Brain microvascular endothelial cell (primary cell): ENCODE measurements around the gene MPPE1.

Source experiments
- DNase-seq: peaks from one replicate; pipeline ENCODE4 v3.0.0-alpha.2; 2020
- H3K27ac ChIP-seq: fragments of 250-450 bp; sonication (Bioruptor Pico); 2 replicates; pipeline ENCODE4 v1.5.1; 2020; ENCODE audit warnings: mild to moderate bottlenecking, moderate library complexity
- H3K27me3 ChIP-seq: fragments of 250-450 bp; sonication (Bioruptor Pico); replicated peaks from 2 replicates; pipeline ENCODE4 v1.5.1; 2020; ENCODE audit warnings: mild to moderate bottlenecking
- H3K36me3 ChIP-seq: fragments of 250-450 bp; sonication (Bioruptor Pico); replicated peaks from 2 replicates; pipeline ENCODE4 v1.5.1; 2020; ENCODE audit warnings: mild to moderate bottlenecking
- H3K4me3 ChIP-seq: 2 replicates; pipeline ENCODE4 v1.5.1; 2011; ENCODE audit warnings: low read depth, mild to moderate bottlenecking, control low read depth, low read length, moderate library complexity
- in situ Hi-C: cut with HindIII; loops from 2 replicates; pipeline ENCODE4 v1.10.0; 2017; ENCODE audit warnings: low sequenced_read_pairs, low pct_ligation_motif_present
- TF ChIP-seq, protein P1 (sequence below): IDR thresholded peaks from 2 replicates; pipeline ENCODE4 v1.5.1; 2011; ENCODE audit warnings: low read depth, mild to moderate bottlenecking, moderate library complexity, low read length, control low read depth, inconsistent platforms; ENCODE audit errors: missing control alignments

The MPPE1 gene

DNA sequence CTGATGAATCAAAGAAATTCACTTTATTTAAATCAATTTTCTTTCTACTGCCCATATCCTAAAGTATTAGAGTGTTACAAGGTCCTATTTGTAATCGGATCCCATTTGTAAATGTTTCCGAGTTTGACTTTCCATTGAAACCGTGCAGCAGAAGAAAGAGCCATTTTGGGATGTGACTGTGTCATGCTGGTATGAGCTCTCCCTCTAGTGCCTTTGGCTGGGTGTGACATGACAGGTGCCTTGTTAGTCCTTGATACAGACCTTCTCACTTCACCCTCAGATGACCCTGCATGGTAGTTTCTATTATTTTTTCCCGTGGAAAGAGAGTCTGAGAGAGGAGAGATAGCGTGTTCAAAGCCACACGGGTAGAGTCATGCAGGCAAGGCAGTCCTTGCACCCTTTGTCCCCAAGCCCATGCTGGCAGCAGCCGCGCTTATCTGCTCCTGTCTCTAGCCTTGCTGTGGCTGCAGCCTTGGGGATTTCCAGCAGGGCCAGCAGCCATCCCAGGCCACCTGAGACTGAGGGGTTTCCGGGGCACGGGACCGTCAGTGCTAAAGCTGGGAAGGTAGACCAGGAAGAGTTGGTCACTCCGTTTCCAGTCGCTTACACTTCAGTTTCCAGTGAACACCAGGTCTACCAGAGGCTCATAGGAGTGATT, 35.5 kb downstream of the MPPE1 start:
- H3K36me3 ChIP-seq = no peaks in the 10 kb centered on the region
- H3K27ac ChIP-seq = no peak overlapping the region
- H3K27me3 ChIP-seq = no peaks in the 10 kb centered on the region
- H3K4me3 ChIP-seq = no peak overlapping the region
- in situ Hi-C loops = no loop called here
- TF ChIP-seq, protein P1, sequence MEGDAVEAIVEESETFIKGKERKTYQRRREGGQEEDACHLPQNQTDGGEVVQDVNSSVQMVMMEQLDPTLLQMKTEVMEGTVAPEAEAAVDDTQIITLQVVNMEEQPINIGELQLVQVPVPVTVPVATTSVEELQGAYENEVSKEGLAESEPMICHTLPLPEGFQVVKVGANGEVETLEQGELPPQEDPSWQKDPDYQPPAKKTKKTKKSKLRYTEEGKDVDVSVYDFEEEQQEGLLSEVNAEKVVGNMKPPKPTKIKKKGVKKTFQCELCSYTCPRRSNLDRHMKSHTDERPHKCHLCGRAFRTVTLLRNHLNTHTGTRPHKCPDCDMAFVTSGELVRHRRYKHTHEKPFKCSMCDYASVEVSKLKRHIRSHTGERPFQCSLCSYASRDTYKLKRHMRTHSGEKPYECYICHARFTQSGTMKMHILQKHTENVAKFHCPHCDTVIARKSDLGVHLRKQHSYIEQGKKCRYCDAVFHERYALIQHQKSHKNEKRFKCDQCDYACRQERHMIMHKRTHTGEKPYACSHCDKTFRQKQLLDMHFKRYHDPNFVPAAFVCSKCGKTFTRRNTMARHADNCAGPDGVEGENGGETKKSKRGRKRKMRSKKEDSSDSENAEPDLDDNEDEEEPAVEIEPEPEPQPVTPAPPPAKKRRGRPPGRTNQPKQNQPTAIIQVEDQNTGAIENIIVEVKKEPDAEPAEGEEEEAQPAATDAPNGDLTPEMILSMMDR = peak; percentile 70
- DNase-seq = no peak

DNA sequence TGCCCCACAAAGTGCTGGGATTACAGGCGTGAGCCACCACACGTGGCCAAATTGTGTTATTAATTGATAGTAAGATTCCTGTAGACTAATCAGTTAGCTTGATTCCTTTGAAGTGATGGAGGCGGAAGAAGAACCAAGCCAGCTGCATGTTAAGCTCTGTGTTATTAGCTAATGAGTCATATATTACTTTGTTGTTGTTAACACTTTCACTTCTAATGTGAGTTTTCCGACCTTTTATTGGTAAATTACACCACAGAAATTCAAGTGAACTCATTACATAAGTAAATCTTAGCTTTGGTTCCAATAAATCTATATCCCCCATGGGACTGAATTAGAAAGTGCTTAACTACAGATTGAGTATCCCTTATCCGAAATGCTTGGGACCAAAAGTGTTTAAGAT, 36.6 kb downstream of the MPPE1 start:
- Histone ChIP-seq H3K27ac (no peak overlapping the region), H3K36me3 (no peaks in the 10 kb centered on the region), H3K27me3 (no peaks in the 10 kb centered on the region), H3K4me3 (no peak overlapping the region)
- in situ Hi-C loops = no loop called here
- DNase-seq = no peak
- TF ChIP-seq, protein P1 = no peak

DNA sequence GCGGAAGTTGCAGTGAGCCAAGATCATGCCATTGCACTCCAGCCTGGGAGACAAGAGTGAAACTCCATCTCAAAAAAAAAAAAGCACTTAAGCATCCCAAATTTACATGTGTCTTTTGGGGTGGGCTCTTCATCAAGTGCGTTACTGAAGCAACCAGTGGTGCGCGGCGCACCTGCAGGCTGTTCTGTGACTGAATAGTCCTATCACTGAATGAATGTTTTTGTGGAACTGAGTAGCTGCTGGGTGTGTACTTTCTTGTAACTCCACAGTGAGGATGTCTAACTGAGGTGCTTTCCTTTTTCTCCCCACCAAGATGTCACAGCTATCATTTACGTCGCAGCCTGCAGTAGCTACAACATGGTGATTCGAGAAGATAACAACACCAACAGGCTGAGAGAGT, 39.9 kb downstream of the MPPE1 start:
- no peak overlapping the region for H3K27ac ChIP-seq
- TF ChIP-seq, protein P1 = no peak
- H3K36me3 ChIP-seq = no peaks in the 10 kb centered on the region
- in situ Hi-C loops = no loop called here
- no peak for DNase-seq
- no peak overlapping the region for H3K4me3 ChIP-seq
- no peaks in the 10 kb centered on the region for H3K27me3 ChIP-seq

DNA sequence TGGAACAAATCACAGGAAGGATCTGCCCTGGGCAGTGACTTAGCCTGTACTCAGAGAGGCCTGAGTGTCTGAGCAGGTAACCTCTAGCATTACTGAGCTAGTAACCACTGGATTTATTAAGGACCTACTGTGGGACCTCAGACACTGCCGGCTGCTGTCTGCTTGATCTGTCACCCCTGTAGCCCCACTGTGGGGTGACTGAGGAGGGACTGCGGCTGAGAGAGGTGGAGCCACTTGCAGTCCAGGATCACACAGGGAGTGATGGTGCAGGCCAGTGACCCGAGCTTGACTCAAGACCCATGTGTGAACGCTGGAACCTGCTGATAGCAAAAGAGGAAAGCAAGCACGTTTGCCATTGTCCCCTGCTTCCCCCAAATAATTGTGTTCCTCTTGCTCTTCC, 41.4 kb downstream of the MPPE1 start:
- no peak overlapping the region for H3K4me3 ChIP-seq
- DNase-seq = no peak
- no peak overlapping the region for H3K27ac ChIP-seq
- in situ Hi-C loops = no loop called here
- no peaks in the 10 kb centered on the region for H3K36me3 ChIP-seq
- TF ChIP-seq, protein P1 = no peak
- H3K27me3 ChIP-seq = no peaks in the 10 kb centered on the region

DNA sequence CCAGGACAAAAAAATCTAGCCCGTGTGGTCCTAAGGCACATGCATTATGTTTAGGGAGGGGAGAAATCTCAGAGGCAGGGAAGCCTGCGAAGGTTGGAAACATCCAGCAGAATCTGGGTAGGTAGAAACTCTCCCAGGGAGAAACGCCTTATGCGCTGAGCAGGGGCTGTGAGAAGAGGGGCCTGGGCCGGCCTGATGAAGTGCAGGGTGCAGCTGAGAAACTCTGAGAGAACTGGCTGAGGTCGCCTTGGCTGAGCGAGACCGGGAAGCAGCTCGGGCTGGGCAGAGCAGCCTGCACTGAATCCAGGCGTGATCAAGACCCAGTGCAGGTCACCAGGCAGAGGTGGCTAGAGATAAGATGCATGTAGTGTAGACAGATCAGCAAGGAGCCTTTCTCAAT, 41.8 kb downstream of the MPPE1 start:
- in situ Hi-C loops = no loop called here
- Histone ChIP-seq H3K27me3 (no peaks in the 10 kb centered on the region), H3K27ac (no peak overlapping the region), H3K36me3 (no peaks in the 10 kb centered on the region), H3K4me3 (no peak overlapping the region)
- no peak for DNase-seq
- TF ChIP-seq, protein P1 = no peak

DNA sequence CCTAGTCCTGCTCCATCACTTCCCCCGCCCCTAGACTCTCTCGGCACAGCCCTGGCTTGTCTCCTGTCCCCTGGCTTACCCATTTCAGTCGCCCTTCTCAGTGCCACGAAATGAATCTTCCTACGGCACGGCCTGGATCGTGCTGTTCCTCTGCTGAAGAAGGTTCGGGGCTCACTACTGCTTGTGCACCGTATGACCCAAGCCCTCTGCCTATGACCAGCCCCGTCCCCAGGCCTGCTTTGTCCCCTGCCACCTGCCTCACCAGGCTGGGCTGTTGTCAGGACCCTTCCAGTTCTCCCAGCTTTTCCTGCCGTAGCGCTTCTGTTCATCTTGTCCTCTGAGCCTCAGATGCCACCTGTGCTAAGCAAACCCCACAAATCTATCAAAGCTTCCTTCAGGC, 43.0 kb downstream of the MPPE1 start:
- no peak overlapping the region for H3K27ac ChIP-seq
- TF ChIP-seq, protein P1 = no peak
- no peaks in the 10 kb centered on the region for H3K36me3 ChIP-seq
- H3K4me3 ChIP-seq = no peak overlapping the region
- no peaks in the 10 kb centered on the region for H3K27me3 ChIP-seq
- no peak for DNase-seq
- in situ Hi-C loops = no loop called here
